GM12801 (cell line): ENCODE data around the gene PSMB3.

Experiments
- CTCF ChIP-seq: IDR thresholded peaks from one replicate; pipeline ENCODE4 v1.5.1; 2011; ENCODE audit warnings: control low read depth; ENCODE audit not compliant: insufficient read length; ENCODE audit errors: extremely low read depth

The PSMB3 gene

GRCh38 chr17:38711792-38712571 is 40.6 kb upstream of the PSMB3 start:
- no peak for TF ChIP-seq CTCF

DNA sequence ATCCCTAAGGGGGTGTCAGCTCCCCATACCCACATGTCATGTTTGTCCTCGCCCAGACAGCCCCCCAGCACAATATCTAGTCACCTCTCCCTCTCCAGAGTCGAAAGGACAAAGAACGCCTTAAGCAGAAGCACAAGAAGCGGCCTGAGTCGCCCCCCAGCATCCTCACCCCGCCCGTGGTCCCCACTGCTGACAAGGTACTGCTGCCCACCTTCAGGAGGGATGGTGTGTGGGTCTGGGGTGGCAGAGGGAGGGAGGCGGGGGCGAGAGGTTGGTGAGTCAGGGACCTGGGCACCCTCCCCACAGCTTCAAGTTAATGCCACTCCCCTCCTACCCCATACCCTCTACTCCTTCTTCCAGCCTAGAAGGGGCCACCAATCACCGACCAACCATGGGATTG is 39.9 kb upstream of the PSMB3 start:
- TF ChIP-seq CTCF = no peak

DNA sequence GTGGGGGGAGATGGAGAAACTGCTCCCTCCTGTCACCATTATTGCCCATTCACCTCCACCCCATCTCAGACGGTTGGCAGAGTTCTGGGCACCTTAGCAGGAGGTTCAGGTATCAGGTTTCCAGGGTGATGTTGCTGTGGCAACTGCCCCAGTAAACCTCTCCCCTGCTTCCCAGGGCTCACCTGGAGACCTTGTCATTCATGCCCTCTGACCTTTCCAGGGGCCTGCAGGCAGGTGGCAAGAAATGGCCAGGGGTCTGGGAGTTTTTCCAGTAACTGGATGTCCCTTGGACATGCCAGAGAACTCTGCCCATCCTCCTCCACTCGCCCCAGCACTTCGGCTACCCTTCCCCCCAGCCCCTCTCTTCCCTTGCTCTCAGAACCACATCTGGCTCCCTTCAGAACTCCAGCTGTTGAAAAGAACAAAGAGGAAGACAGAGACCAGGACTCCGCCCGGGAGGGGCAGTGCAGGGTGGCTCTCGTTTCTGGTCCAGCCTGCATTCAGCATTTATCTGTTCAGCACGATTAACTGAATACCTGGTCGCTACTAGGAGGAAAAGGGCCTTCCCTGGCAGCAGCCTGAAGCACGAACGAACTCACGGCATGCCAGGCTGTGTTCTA is 39.0 kb upstream of the PSMB3 start:
- TF ChIP-seq CTCF = no peak

DNA sequence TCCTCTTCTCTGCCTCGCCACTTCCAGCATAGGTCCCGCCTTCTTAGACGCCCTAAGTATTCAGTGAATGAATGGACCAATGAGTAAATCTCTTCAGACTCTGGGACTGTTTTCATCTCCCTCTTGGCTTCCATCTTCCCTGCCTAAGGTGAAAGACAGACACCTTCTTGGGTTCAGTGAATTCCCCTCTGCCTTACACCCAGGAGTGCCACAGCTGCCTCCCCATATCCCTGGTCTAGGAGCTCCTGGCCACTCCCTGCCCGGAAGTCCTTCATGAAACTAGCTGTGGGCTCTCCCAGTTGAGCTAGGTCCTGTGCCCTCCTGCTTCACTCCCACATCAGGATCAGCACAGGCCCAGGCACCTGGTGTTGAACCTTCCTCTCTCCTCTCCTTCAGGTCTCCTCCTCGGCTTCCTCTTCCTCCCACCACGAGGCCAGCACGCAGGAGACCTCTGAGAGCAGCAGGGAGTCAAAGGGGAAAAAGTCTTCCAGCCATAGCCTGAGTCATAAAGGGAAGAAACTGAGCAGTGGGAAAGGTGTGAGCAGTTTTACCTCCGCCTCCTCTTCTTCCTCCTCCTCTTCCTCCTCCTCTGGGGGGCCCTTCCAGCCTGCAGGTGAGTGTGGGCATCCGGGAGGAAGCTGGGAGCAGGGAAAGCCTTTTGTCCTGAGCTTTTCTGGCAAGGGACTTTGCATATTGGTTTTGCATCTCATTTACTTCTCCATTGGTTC is 37.2 kb upstream of the PSMB3 start:
- no peak for TF ChIP-seq CTCF

- no peak for TF ChIP-seq CTCF
Measured at GRCh38 chr17:38716368-38717005, 36.1 kb upstream of the PSMB3 start.

GRCh38 chr17:38717139-38717745 is 35.3 kb upstream of the PSMB3 start:
- no peak for TF ChIP-seq CTCF

GRCh38 chr17:38719289-38719942 is 33.1 kb upstream of the PSMB3 start:
- TF ChIP-seq CTCF = no peak
